AG04449 (cell line): ENCODE measurements around the gene CACNG7.

Source experiments
- CTCF ChIA-PET: fragments of 350-600 bp; formaldehyde crosslinking; extraction: SDS; loops from one replicate; lab custom pipeline; 2021; ENCODE audit warnings: antibody characterized with exemption; lab: Yijun Ruan, JAX
- POLR2A ChIA-PET: fragments of 400-600, 350-600 bp; formaldehyde crosslinking; extraction: SDS; loops from one replicate; lab custom pipeline; 2020; ENCODE audit warnings: antibody characterized with exemption, inconsistent platforms; lab: Yijun Ruan, JAX
- DNase-seq: peaks from one replicate; pipeline ENCODE4 v3.0.0-alpha.2; 2010; ENCODE audit warnings: low read depth, low spot score
- H3K4me3 ChIP-seq: 2 replicates; pipeline ENCODE4 v1.5.1; 2011; ENCODE audit warnings: low read depth, mild to moderate bottlenecking, control low read depth, low read length
- TF ChIP-seq, protein P1 (sequence below): IDR thresholded peaks from one replicate; pipeline ENCODE4 v1.5.1; 2011; ENCODE audit warnings: mild to moderate bottlenecking, moderate library complexity, low read length, control low read depth, inconsistent platforms; ENCODE audit not compliant: insufficient read depth; ENCODE audit errors: missing control alignments

Gene CACNG7

GRCh38 chr19:53965091-53965490, 56.0 kb downstream of the CACNG7 start:
- TF ChIP-seq, protein P1, sequence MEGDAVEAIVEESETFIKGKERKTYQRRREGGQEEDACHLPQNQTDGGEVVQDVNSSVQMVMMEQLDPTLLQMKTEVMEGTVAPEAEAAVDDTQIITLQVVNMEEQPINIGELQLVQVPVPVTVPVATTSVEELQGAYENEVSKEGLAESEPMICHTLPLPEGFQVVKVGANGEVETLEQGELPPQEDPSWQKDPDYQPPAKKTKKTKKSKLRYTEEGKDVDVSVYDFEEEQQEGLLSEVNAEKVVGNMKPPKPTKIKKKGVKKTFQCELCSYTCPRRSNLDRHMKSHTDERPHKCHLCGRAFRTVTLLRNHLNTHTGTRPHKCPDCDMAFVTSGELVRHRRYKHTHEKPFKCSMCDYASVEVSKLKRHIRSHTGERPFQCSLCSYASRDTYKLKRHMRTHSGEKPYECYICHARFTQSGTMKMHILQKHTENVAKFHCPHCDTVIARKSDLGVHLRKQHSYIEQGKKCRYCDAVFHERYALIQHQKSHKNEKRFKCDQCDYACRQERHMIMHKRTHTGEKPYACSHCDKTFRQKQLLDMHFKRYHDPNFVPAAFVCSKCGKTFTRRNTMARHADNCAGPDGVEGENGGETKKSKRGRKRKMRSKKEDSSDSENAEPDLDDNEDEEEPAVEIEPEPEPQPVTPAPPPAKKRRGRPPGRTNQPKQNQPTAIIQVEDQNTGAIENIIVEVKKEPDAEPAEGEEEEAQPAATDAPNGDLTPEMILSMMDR: no peak
- POLR2A ChIA-PET: no interaction called here
- CTCF ChIA-PET: no interaction called here
- DNase-seq: no peak
- H3K4me3 ChIP-seq: no peak overlapping the region

DNA sequence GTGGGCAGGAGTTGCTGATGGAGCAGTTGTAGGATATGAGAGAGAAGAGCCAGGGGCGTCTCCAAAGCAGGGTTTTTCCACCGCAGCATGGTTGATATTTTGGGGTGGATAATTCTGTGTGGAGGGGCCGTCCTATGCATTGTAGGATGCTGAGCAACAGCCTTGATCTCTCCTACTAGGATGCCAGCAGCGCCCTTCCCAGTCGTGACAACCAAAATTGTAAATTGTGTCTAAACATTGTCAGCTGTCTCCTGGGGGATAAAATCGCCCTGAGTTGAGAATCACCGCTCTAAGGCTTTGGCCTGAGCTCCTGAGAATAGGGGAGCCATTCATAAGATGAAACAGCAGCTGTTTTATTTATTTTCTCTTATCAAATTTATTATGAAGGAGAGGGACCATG, 57.9 kb downstream of the CACNG7 start:
- no peak for DNase-seq
- ChIA-PET CTCF (no interaction called here), POLR2A (no interaction called here)
- TF ChIP-seq, protein P1: no peak
- no peak overlapping the region for H3K4me3 ChIP-seq

DNA sequence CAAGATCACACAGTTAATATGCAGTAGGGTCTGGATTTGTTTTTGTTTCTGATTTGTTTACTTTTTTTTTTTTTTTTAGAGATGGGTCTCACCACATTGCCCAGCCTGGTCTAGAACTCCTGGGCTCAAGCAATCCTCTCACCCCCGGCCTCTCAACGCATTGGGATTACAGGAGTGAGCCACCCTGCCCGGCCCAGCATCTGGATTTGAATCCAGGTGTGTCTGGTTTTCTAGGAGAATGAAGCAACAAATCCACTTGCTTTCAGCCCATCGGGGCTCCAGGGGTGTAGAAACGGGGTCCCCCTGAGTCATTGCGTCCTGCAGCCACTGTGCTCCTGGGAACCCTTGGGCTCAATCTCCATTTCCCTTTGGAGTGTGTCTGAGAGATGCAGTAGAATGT, 60.3 kb downstream of the CACNG7 start:
- no peak for DNase-seq
- H3K4me3 ChIP-seq: no peak overlapping the region
- TF ChIP-seq, protein P1: no peak
- ChIA-PET CTCF (interaction anchor here (1.0 kb wide), 1 partner anchor 54 kb away, joined by 3 read pairs; no protein-coding TSS in a partner anchor), POLR2A (no interaction called here)

DNA sequence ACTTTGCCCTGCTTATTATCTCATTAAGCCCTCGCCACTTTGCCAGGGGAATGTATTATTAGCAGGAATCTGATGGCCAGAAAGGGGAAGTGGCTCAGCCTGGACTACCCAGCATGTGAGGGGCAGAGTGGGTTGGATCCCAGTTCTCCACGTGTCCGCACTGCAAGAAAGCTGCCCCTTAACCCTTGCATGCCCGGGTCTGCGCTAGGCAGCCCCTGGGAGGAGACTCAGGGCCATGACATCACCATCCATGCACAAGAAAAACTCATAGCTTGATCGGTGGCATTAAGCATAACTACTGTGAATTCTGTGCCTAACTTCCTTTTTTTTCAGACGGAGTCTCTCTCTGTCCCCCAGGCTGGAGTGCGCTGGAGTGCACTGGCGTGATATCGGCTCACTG, 62.6 kb downstream of the CACNG7 start:
- ChIA-PET CTCF (interaction anchor here (0.9 kb wide), 1 partner anchor 65 kb away, joined by 3 read pairs; no protein-coding TSS in a partner anchor), POLR2A (interaction anchor here (0.6 kb wide), 1 partner anchor 419 kb away, joined by 3 read pairs; no protein-coding TSS in a partner anchor)
- TF ChIP-seq, protein P1: no peak
- DNase-seq: no peak
- no peak overlapping the region for H3K4me3 ChIP-seq

GRCh38 chr19:53977429-53977990, 68.4 kb downstream of the CACNG7 start:
- POLR2A ChIA-PET: no interaction called here
- TF ChIP-seq, protein P1: no peak
- CTCF ChIA-PET: interaction anchor here (0.7 kb wide), 1 partner anchor 46 kb away, joined by 3 read pairs; no protein-coding TSS in a partner anchor
- peak overlapping the region; percentile 43 for H3K4me3 ChIP-seq
- DNase-seq: peak; percentile 31

DNA sequence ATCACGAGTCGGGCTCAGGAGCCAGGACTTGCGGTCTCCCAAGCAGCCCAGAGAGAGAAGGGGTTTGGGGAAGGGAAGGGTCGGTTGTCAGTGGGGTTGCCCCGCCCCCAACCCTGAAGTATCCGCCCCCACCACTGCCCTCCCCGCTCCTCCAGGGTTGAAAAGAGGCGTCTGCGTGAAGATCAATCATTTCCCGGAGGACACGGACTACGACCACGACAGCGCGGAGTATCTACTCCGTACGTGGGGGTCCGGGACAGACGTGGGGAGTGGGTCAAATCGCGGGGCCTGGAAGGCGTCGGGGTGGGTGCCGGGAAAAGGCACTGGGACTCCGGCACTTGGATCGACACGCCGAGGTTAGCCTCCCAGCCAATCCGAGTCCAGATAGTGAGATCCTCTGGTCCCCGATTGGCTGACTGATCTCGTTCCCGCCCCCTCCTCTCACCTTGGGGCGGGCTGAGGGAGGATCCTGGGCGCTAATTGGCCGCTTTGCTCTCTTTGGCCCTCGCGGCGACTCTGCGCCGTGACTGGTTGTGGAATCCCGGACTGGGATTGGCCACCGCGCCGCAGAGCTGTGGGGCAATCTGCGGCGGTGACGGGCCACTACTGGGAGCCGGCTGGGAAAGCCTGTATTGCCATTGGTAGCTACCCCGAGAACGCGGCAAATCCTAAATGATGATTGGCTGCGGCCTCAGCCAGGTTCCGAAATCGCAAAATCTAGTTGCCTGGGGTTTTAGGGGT, 69.1 kb downstream of the CACNG7 start:
- CTCF ChIA-PET: no interaction called here
- DNase-seq: peak; percentile 37
- POLR2A ChIA-PET: no interaction called here
- TF ChIP-seq, protein P1: no peak
- H3K4me3 ChIP-seq: peak overlapping the region; percentile 43
